Activated CD8-positive, alpha-beta T cell treated with anti-CD3 and anti-CD28 coated beads, Interleukin-2, amount 10 ng/mL, durations not matched to agents 7 days and 5 days (primary cell): ENCODE results near the gene SLC25A51. TPM values are rescaled to one million over a fixed set of nuclear protein-coding genes. Genes with fewer than 3 reads are reported as not detected.
"Not testable (repeated sequence)": the region's sequence is repeated elsewhere in the genome, so short reads cannot be mapped to it uniquely, and the experiment has no call there.

Experiments used
- ATAC-seq: fragments of 150-1000 bp; cut with Tn5 transposase; one replicate; pipeline ENCODE4 v1.10.0; 2021; ENCODE audit warnings: moderate library complexity
- CTCF ChIA-PET: fragments of 350-600 bp; sonication (Branson Sonifier 250); formaldehyde crosslinking; loops from one replicate; lab custom pipeline; 2021; ENCODE audit warnings: antibody characterized with exemption; lab: Charles Lee
- POLR2A ChIA-PET: fragments of 350-600 bp; sonication (Branson Sonifier 250); formaldehyde crosslinking; loops from one replicate; lab custom pipeline; 2021; ENCODE audit warnings: antibody characterized with exemption; lab: Charles Lee
- DNase-seq: peaks from one replicate; pipeline ENCODE4 v3.0.0-alpha.2; 2020
- H3K27ac Mint-ChIP-seq: one replicate; pipeline ENCODE4 v1.8.0; 2021; ENCODE audit warnings: mild to moderate bottlenecking, mixed read lengths
- H3K27me3 Mint-ChIP-seq: one replicate; pipeline ENCODE4 v1.8.0; 2021; ENCODE audit warnings: low read depth, mixed read lengths
- H3K36me3 Mint-ChIP-seq: one replicate; pipeline ENCODE4 v1.8.0; 2021; ENCODE audit warnings: low read depth, mixed read lengths
- H3K4me1 Mint-ChIP-seq: one replicate; pipeline ENCODE4 v1.8.0; 2021; ENCODE audit warnings: low read depth, mixed read lengths
- H3K4me3 Mint-ChIP-seq: one replicate; pipeline ENCODE4 v1.8.0; 2021; ENCODE audit warnings: mild to moderate bottlenecking, mixed read lengths
- H3K9me3 Mint-ChIP-seq: one replicate; pipeline ENCODE4 v1.8.0; 2022; ENCODE audit warnings: mixed read lengths; ENCODE audit not compliant: insufficient read depth
- total RNA-seq, 2 experiments: library from RNA; stranded (reverse); gene quantifications; one replicate each; pipeline ENCODE4 v1.2.3, GENCODE V29; 2021

The SLC25A51 gene
- total RNA-seq, 2 experiments from 2014 or later = 31.7 to 33.6 TPM

DNA sequence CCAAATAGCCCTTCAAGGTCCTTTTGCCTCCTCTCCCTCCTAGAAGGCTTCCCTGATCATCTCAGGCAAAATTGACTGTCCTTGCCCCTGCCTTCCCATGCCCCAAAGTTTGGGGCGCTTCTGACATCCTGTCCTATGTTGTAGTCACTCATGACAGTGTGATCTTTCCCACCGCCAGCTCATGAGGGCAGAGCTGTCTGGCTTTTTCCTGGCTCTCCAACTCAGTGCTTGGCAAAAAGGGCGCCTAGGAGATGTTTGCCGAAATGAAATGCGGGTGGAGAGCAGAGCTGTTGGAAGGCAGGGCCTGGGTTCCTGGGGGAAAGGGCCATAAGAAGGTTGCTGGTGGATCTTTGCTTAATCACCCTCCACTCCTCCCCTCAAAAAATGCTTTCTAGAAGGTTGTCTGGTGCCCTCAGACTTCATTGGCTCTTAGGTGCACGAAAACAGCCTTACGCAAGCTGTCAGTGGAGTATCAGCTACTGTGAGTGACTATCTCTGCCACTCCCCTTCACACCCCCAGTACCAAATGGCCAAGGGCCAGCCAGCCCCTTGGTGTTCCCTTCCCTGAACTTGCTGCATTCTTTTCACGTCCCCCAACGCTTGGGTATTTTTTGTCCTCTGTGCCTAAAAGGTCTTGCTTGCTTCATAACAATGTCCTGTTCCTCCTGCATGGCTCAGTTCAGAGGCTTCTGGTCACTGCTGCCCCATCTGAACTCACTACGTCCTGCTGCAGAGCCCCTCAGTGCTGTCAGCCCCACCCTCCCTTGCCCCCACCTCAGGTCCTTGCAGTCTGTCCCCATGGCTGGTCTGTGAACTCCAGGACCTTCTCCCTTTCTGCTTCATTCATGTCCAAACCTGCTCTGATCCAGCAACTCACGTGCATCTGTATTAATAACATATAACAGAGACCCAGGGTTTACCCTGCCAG is 2.6 kb upstream of the SLC25A51 start:
- Mint-ChIP-seq H3K9me3 (no peaks in the 10 kb centered on the region), H3K4me3 (no peak overlapping the region), H3K27me3 (no peaks in the 10 kb centered on the region), H3K4me1 (peaks cover 27% of the 10 kb centered on the region), H3K36me3 (peaks cover 2% of the 10 kb centered on the region), H3K27ac (no peak overlapping the region)
- ATAC-seq = no peak
- CTCF ChIA-PET = no interaction called here
- no peak for DNase-seq
- POLR2A ChIA-PET = no interaction called here

DNA sequence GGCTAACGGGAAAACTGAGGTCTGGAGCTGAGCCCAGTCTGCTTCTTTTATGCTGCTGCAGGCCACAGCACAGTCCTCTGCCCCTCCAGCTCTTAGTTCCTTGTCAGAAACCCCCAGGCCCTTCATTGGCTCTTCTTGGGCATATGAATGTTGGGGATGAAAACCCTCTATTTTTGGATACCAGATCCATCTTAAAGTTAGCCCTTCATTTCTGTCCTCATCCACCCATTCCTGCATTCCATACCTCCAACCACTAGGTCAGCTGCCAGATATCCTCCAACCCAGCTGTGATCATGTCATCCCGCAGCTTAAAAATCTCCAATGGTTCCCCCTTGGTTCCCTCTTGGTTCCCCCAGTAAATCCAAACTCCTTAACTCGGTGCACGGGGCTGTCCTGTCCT is 1.8 kb upstream of the SLC25A51 start:
- no peak overlapping the region for H3K27ac Mint-ChIP-seq
- H3K27me3 Mint-ChIP-seq = no peaks in the 10 kb centered on the region
- POLR2A ChIA-PET = no interaction called here
- DNase-seq = no peak
- CTCF ChIA-PET = no interaction called here
- no peak for ATAC-seq
- peaks cover 2% of the 10 kb centered on the region for H3K36me3 Mint-ChIP-seq
- H3K4me1 Mint-ChIP-seq = peaks cover 29% of the 10 kb centered on the region
- H3K9me3 Mint-ChIP-seq = no peaks in the 10 kb centered on the region
- H3K4me3 Mint-ChIP-seq = no peak overlapping the region

DNA sequence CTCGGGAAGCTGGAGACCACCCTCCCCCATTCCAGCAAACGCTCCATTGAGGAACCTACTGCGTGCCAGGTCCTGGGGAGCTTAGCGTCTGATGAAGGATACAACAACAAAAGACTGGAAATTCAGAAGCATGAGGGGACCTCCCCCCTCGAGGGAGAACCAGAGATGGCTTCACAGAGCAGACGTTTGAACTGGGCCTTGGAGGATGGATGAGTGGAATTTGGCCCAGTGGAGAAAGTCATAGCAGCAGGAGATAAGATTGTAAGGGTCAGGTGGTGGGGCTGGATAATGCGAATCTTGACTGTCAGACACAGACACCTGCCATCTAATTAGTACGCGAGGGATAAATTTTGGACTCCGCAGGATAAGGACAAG is 1.2 kb upstream of the SLC25A51 start:
- POLR2A ChIA-PET = no interaction called here
- CTCF ChIA-PET = interaction anchor here (1.0 to 1.5 kb wide), 3 partner anchors 8 to 313 kb away, joined by 3 to 6 read pairs (median 3); partner anchors contain the start of gene TOMM5
- DNase-seq = no peak

DNA sequence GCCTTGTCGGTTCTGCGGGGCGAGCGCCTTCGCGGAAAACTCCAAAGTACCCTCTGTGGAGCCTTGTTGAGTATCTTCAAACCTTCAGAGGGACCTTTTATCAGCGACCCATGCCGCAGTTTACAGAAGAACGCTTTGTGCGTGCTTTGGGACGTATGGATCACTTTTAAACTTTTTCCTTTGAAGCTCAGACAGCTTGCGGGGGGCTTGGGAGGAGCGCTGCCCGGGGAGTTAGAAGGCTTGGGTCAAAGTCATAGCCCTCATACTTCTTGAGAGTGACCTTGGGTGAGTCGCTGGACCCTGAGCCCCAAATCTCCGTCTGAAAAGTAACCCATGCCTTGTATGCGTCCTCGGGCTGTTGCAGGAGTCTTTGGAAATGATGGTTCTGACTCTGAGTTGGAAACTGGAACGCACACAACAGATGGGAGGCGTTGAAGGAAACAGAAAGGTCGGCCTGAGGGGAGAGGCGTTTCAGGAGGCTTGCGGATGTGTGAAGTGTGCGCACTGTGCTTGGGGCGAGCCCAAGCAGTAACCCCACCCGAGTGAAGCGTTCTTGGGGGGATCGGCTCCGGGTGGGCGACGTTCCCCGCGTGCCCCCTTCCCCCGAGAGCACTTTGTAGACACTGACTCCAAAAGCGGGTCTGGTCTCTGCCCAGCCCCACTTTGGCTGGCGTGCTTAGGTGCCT is 661 bp upstream of the SLC25A51 start:
- no peak for ATAC-seq
- Mint-ChIP-seq H3K36me3 (peaks cover 2% of the 10 kb centered on the region), H3K4me1 (peaks cover 32% of the 10 kb centered on the region), H3K27ac (peak overlapping the region; percentile 92), H3K27me3 (no peaks in the 10 kb centered on the region), H3K9me3 (no peaks in the 10 kb centered on the region), H3K4me3 (peak overlapping the region; percentile 87)
- no peak for DNase-seq
- CTCF ChIA-PET = interaction anchor here (0.6 to 1.5 kb wide), 6 partner anchors 9 to 312 kb away, joined by 3 to 6 read pairs (median 3); partner anchors contain the start of gene TOMM5
- POLR2A ChIA-PET = no interaction called here

More for the DNA sequence above, 1.2 kb upstream of the SLC25A51 start:
- peak overlapping the region; percentile 87 for H3K4me3 Mint-ChIP-seq
- no peaks in the 10 kb centered on the region for H3K9me3 Mint-ChIP-seq
- H3K36me3 Mint-ChIP-seq = peaks cover 2% of the 10 kb centered on the region
- ATAC-seq = no peak
- peak overlapping the region; percentile 92 for H3K27ac Mint-ChIP-seq
- no peaks in the 10 kb centered on the region for H3K27me3 Mint-ChIP-seq
- H3K4me1 Mint-ChIP-seq = peaks cover 32% of the 10 kb centered on the region

DNA sequence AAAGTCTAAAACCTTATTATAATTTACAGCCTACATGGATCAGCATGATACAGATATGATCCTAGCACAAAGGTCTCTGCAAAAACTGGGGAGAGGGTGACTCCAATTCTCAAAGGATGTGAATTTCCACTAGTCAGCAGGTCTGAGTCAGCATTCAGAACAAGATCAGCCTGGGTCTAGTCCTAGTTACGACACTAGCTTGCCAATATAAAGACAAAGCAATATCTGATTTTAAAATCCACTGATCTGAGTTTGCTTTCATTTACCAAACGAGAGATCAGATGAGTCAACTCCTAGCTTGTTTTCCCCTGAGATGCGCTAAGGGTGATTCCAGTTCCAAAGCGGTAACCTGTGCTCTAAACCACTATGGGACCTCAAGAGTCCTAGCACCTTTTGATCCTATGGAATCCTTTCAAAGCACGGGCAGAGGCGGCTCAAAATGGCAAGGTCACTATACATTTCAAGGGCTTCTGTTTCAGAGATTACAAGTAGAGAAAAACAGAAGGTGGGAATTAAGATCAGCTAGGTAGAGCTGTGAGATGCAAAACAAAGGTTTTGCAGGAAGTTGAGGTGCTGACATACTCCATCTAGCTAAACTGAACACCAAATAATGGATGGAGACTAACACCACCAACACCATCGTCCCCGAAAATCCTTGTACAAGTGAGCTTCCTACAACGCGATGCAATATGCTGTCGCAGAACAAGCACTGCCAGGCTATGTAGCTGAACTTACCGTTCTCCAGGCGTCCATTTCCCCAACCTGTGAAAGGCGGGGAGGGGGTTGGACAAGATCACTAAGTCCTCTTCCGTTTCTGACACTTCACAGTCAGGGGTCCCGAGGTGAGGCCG is 906 bp downstream of the SLC25A51 start:
- ChIA-PET CTCF (interaction anchor here (1.3 to 2.9 kb wide), 9 partner anchors 10 to 311 kb away, joined by 3 to 14 read pairs (median 4); partner anchors contain the start of genes EXOSC3 and TOMM5), POLR2A (interaction anchor here (0.5 to 1.4 kb wide), 4 partner anchors 77 to 311 kb away, joined by 3 to 6 read pairs (median 3); partner anchors contain the start of gene EXOSC3)
- Mint-ChIP-seq H3K36me3 (peaks cover 8% of the 10 kb centered on the region), H3K27ac (peak overlapping the region; percentile 92), H3K4me1 (peaks cover 32% of the 10 kb centered on the region), H3K4me3 (peak overlapping the region; percentile 87), H3K27me3 (no peaks in the 10 kb centered on the region), H3K9me3 (no peaks in the 10 kb centered on the region)
- DNase-seq = no peak
- peak; percentile 7 for ATAC-seq

DNA sequence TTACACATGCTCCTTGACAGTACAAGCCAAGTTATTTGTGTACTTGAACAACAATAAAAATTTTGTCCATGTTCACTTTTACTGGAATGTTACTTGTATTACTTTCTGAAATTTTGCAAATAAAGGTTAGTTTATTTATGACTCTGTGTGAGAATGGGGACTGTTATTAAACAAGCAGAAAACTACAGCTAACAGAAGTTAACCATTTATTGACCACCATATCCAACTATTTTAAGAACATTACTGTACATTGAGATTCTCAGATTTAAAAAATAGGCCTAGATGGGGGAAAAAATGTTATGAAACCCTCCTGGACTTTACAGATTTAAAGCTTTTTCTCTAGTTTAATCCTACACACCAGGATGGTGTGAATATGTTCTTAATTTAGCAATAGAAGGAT is 1.8 kb downstream of the SLC25A51 start:
- Mint-ChIP-seq H3K9me3 (no peaks in the 10 kb centered on the region), H3K36me3 (peaks cover 13% of the 10 kb centered on the region), H3K4me3 (no peak overlapping the region), H3K27ac (no peak overlapping the region), H3K27me3 (no peaks in the 10 kb centered on the region), H3K4me1 (peaks cover 36% of the 10 kb centered on the region)
- ChIA-PET CTCF (interaction anchor here (1.0 to 2.9 kb wide), 6 partner anchors 12 to 310 kb away, joined by 3 to 14 read pairs (median 4); partner anchors contain the start of gene TOMM5), POLR2A (interaction anchor here (0.5 kb wide), 1 partner anchor 76 kb away, joined by 3 read pairs; no protein-coding TSS in a partner anchor)
- no peak for DNase-seq
- ATAC-seq = no peak

DNA sequence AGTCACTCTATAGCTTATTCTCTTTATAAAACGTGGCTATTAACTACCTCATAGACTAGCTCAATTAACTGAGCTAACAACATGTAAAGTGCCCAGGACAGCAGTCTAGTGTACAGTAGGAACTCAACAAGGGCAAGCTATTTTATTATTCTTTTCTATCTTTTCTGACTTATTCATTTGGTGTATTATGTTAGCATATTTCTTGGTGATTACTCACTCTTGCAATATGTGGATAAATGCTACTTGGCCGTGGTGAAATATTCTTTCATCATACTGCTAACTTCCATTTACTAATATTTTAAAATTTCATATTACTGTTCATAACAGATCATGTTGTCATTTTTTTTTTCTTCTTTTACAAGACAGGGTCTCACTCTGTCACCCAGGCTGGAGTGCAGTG is 4.9 kb downstream of the SLC25A51 start:
- Mint-ChIP-seq H3K36me3 (peaks cover 31% of the 10 kb centered on the region), H3K27me3 (no peaks in the 10 kb centered on the region), H3K9me3 (no peaks in the 10 kb centered on the region), H3K27ac (no peak overlapping the region), H3K4me1 (peaks cover 24% of the 10 kb centered on the region), H3K4me3 (no peak overlapping the region)
- CTCF ChIA-PET = interaction anchor here (1.0 kb wide), 1 partner anchor 9 kb away, joined by 3 read pairs; no protein-coding TSS in a partner anchor
- ATAC-seq = no peak
- POLR2A ChIA-PET = interaction anchor here (0.6 to 1.1 kb wide), 2 partner anchors 9 to 39 kb away, joined by 3 read pairs; no protein-coding TSS in a partner anchor
- no peak for DNase-seq

DNA sequence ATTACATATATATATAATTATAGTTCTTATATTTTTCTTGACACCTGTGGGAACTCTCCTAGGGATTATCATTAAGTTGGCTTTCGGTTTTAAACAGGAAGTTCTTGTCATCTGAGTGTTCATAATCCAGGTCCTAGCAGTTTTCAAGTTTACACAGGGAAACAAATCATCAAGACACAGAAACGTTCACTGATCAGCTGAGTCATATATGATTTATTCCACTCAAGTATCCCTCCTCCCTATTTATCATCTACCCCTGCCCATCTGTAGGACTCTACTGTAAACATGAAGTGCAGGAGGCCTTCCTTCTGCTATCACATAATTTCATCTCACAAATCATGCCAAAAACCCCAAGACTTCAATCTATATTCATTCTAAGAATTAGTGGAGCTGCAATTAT is 6.3 kb downstream of the SLC25A51 start:
- Mint-ChIP-seq H3K4me1 (peaks cover 20% of the 10 kb centered on the region), H3K9me3 (no peaks in the 10 kb centered on the region), H3K4me3 (no peak overlapping the region), H3K27me3 (no peaks in the 10 kb centered on the region), H3K36me3 (peaks cover 41% of the 10 kb centered on the region), H3K27ac (no peak overlapping the region)
- ChIA-PET CTCF (interaction anchor here (1.0 kb wide), 1 partner anchor 16 kb away, joined by 3 read pairs; no protein-coding TSS in a partner anchor), POLR2A (no interaction called here)
- DNase-seq (no peak), ATAC-seq (no peak)

DNA sequence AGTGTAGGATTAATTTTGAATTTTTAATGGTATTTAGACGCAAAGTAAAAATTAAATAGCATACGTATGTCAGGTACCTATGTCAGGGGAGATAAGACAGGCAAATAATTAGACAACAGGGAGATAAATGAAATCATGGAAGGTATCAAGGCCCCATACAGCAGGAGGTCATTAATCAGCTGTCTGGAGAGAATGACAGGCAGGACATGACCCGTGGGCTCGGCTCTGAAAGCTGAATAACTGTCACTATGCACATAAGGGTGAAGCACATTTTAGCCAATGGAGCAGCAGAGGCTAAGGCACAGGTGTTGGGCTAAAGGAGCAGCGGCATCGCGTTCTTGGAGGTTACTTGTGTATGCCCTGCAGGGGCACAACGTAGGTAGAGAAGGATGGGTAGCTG is 11.9 kb downstream of the SLC25A51 start:
- no peak overlapping the region for H3K4me3 Mint-ChIP-seq
- H3K27ac Mint-ChIP-seq = no peak overlapping the region

DNA sequence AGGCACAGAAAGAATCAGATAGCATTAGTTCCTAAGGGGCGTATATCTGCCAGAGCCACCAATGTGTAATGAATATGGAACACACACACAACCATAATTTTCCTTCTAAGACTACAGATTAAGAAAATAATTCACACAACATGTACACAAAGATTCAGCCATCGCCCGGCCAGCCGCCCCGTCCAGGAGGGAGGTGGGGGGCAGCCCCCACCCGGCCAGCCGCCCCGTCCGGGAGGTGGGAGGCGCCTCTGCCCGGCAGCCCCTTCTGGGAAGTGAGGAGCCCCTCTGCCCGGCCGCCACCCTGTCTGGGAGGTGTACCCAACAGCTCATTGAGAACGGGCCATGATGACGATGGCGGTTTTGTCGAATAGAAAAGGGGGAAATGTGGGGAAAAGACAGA is 12.9 kb downstream of the SLC25A51 start:
- H3K27ac Mint-ChIP-seq, ATAC-seq, H3K9me3 Mint-ChIP-seq, H3K27me3 Mint-ChIP-seq, DNase-seq, CTCF ChIA-PET, H3K4me3 Mint-ChIP-seq, POLR2A ChIA-PET, H3K4me1 Mint-ChIP-seq: not testable (repeated sequence)
- peaks cover 56% of the 10 kb centered on the region for H3K36me3 Mint-ChIP-seq

More for the DNA sequence above, 11.9 kb downstream of the SLC25A51 start:
- H3K9me3 Mint-ChIP-seq = no peaks in the 10 kb centered on the region
- CTCF ChIA-PET = interaction anchor here (1.4 kb wide), 1 partner anchor 11 kb away, joined by 7 read pairs; no protein-coding TSS in a partner anchor
- H3K27me3 Mint-ChIP-seq = no peaks in the 10 kb centered on the region
- DNase-seq (no peak), ATAC-seq (no peak)
- no peaks in the 10 kb centered on the region for H3K4me1 Mint-ChIP-seq
- peaks cover 61% of the 10 kb centered on the region for H3K36me3 Mint-ChIP-seq
- POLR2A ChIA-PET = no interaction called here

DNA sequence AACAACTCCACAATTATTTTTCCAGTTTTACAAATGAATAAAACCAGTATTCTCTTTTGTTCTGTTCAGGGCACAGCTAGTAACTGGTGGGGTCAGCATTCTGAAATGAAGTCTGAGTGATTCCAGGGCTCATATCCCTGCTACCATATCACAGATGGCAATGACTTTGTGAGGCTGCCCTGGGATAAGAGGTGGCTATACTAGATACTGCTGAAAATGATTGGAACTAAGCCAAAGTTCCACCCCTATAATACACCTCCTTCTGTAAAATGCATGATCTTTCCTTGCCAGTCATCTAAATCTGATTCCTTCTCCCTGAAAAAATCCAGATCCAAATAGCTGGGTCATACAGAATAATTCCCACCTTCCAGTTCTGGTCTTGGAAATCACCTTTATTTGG is 14.4 kb downstream of the SLC25A51 start:
- DNase-seq = no peak
- Mint-ChIP-seq H3K36me3 (peaks cover 58% of the 10 kb centered on the region), H3K4me1 (peaks cover 6% of the 10 kb centered on the region), H3K27me3 (no peaks in the 10 kb centered on the region), H3K9me3 (no peaks in the 10 kb centered on the region), H3K27ac (no peak overlapping the region), H3K4me3 (no peak overlapping the region)
- ChIA-PET POLR2A (no interaction called here), CTCF (interaction anchor here (1.4 kb wide), 1 partner anchor 12 kb away, joined by 3 read pairs; no protein-coding TSS in a partner anchor)
- no peak for ATAC-seq
